DMS114 treated with DMSO at 0.1 percent for 48 hours (cell line): ENCODE data around the gene ANTXR2.
"Not testable (repeated sequence)": the region's sequence is repeated elsewhere in the genome, so short reads cannot be mapped to it uniquely, and the experiment has no call there.

ENCODE experiments used
- DNase-seq: peaks from one replicate; lab custom pipeline; 2025; ENCODE audit not compliant: unreplicated experiment; lab: John Stamatoyannopoulos, UW

Gene ANTXR2

GRCh38 chr4:80029364-80029763, 43.7 kb downstream of the ANTXR2 start:
- no peak for DNase-seq

DNA sequence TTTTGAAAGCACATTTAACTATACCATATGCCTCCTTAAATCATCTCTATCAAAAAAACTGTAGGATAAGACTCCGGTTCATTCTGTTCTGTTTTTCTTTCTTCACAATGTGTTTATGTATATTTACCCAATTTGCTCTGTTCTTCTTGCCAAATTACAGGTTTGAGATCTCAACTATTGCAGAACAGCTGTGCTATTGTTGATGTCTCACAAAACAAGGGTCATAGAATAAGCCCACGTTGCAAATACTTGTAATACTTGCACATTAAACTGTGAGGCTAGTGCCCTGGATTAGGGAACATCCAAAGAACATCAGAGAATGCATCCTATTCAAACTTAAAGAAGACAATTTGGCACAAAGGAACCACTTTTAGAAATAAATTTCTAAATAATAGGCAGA, 45.4 kb downstream of the ANTXR2 start:
- no peak for DNase-seq

- DNase-seq = no peak
These were observed 46.9 kb downstream of the ANTXR2 start for GRCh38 chr4:80026100-80026499.

- no peak for DNase-seq
These were observed 48.7 kb downstream of the ANTXR2 start for GRCh38 chr4:80024335-80024734.

DNA sequence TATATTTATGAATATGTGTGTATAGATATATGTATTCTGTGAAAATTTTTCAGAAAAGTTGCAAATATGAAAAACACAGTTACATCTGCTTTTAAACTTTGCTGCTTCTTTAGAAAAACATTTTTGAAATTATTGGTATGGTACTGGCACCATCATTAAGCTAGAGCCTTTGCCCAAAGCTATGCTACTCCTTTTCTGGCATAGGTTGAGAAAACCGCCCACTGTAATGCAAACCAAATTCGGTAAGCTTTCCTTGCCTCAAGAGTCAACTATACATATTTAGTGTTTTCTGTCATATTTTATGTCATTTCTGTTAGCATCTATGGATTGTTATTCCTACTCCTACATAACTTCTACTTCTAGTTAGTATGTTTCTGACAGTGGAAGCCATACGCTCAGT, 50.7 kb downstream of the ANTXR2 start:
- no peak for DNase-seq

DNA sequence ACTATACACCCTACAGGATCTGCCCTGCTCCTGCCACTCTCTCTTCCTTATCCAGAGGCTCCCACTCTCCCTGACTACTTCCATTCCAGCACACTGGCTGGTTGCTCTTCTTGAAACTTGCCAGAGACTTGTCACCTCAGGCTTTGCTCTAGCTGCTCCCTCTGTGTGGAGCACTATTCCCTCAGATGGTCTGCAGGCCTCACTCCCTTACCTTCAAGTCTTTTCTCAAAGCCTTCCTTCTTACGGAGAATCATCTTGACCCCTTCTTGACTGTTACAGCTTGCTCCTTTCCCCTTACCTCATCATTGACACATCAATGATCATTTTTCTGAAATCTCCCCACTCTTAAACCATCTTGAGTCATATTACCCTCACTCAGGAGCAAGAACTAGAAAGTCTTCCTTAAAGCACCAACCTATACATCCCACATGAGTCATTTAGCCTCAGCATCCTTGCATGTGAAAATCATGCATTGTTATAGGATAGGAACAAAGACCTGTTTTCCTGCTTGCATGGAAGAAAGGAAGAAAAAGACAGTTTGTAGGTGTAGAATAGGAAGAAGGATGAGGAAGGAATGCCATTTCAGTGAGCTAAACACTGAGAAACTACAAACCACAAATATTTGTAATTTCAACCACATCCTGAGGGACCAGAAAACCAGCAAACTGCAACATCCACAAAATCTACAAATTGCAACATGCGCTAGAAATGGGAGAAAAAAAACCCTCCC, 55.7 kb downstream of the ANTXR2 start:
- DNase-seq = no peak

DNA sequence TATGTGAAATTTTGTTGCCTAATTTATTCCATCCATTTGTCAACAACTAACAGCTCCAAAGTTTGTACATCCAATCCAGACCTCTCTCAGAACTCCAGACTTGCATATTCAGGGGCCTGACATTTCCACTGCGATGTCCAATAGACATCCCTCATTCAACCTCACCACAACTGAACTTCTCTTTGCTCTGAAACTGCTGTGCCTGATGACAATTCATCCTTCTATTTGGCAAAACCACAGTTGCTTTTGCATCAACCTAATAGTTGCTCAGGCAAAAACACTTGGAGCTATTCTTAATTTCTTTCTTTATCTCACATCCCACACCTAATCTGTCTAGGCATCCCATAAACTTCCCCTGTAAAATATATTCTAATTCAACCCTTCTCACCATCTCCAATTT, 56.5 kb downstream of the ANTXR2 start:
- no peak for DNase-seq

- DNase-seq = no peak
These were observed 57.4 kb downstream of the ANTXR2 start for GRCh38 chr4:80015407-80016189.

GRCh38 chr4:80014531-80014930, 58.5 kb downstream of the ANTXR2 start:
- DNase-seq = no peak

- no peak for DNase-seq
These were observed 60.7 kb downstream of the ANTXR2 start for GRCh38 chr4:80012291-80012690.

DNA sequence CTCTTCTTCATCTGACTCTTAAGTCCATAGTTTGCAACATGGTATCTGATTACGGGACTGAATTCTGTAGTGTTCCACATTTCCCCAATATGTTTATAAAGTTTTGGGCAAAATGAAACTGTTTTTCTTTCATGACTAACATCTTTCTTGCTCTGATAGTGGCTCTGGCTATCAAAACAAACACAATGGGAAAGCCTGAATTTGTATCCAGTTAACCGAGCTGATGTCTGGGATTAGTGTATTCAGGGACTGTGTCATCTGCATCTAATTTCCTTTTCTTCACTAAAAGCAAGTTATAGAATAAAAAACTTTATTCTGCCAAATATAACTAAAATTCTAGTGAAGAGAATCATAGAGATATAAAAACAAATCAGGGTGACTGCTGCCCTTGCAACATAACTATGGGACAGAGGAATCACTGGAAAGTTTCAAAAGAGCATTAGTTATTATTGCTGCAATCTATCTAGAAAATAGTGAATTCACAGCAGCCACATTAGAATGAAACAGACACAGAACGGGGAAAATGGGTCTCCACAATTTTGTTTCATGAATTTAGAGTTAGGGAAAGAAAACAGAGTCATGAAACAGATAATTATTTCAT, 61.3 kb downstream of the ANTXR2 start:
- no peak for DNase-seq

GRCh38 chr4:80010316-80010715, 62.7 kb downstream of the ANTXR2 start:
- DNase-seq = no peak

DNA sequence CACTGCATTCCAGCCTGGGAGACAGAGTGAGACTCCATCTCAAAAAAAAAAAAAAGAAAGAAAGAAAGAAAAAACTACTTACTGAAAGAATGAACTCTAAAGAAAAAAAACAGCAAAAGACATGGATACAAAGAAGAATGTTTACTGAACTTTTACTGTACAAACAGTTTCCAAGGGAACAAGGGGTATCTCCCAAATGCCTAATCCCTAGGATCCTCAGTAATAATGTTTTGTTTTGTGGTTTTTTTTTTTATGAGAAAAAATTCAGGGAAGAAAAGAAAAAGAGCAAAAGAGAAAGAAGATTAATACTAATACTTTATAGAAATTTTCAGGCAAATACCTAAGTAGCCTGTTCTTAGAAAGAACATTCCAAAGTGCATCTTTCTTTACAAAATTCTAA, 63.2 kb downstream of the ANTXR2 start:
- DNase-seq = no peak

- DNase-seq = no peak
These were observed 64.1 kb downstream of the ANTXR2 start for GRCh38 chr4:80008971-80009370.

GRCh38 chr4:80008351-80008750, 64.7 kb downstream of the ANTXR2 start:
- DNase-seq = no peak

- no peak for DNase-seq
These were observed 65.3 kb downstream of the ANTXR2 start for GRCh38 chr4:80007745-80008149.

GRCh38 chr4:80006935-80007744, 65.9 kb downstream of the ANTXR2 start:
- DNase-seq = no peak

DNA sequence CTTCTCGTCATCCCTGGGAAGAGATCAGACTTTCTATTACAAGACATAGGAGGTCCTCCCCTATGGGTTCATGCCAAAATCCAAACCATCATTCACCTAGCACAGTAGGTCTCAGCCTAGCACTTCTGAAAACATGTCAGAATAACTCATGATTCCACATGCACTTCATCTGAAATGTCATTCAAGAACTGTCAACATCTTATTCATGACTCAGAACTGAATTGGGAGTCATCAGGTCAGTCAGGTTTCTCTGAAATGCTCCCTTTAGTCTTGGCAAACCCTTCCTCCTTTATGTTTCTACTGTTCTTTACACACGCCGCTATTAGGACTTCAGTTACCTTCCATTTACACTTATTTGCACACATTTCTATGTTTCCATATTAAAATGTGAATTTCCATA, 67.2 kb downstream of the ANTXR2 start:
- DNase-seq = no peak

DNA sequence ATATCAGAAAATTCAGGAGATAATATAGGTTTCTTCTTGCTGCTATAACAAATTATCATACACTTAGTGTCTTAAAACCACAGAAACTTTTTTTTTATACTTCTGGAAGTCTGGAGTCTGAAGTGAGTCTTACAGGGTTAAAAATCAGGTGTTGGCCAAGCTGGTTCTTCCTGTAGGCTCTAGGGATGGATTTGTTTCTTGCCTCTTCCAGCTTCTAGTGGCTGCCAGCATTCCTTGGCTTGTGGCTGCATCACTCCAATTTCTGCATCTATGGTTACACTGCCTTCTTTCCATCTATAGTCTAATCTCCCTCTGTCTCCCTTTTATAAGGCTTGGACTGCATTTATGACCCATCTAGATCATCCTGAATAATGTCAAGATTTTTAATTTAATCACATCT, 68.7 kb downstream of the ANTXR2 start:
- no peak for DNase-seq

- not testable (repeated sequence) for DNase-seq
These were observed 70.5 kb downstream of the ANTXR2 start for GRCh38 chr4:80002559-80002958.

DNA sequence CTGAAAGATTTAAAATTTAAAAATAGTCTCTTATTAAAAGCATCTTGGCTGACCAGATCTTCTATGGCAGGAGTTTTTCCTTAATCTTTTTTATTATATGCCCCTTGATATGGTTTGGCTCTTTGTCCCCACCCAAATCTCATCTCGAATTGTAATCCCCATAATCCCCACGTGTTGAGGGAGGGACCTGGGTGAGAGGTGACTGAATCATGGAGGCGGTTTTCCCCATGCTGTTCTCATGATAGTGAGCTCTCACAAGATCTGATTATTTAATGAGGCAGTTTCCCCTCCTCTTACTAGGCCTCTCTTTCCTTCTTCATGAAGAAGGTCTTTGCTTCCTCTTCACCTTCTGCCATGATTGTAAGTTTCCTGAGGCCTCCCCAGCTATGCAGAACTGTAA, 74.0 kb downstream of the ANTXR2 start:
- not testable (repeated sequence) for DNase-seq
